ENCODE measurements around the gene CITED1. TPM values are rescaled to one million over a fixed set of nuclear protein-coding genes. Genes with fewer than 3 reads are reported as not detected.

Gene CITED1
- total RNA-seq, 1 experiment from 2014 or later = 0.12 TPM

DNA sequence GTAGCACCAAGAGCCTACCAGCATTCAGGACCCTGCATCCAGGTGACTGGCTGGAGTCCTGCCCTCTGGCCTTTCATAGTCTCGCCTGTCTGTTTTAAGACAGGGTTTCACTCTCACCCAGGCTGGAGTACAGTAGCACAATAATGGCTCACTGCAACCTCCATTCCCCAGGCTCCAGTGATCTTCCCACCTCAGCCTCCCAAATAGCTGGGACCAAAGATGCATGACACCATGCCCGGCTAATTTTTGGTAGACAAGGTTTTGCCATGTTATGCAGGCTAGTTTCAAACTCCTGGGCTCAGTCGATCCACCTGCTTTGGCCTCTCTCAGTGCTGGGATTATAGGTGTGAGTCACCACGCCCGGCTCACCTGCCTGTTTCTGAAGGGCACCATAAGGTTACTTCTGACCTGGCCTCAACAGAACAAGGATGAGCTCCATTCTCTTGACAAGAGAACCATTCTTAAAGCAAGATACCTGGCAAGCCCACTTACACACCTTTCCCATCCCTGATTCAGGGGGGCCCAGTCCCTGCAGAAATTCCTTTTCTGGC lies 35.3 kb downstream of the CITED1 start:
- no peak for DNase-seq (ENCODE audit: low read depth)

DNA sequence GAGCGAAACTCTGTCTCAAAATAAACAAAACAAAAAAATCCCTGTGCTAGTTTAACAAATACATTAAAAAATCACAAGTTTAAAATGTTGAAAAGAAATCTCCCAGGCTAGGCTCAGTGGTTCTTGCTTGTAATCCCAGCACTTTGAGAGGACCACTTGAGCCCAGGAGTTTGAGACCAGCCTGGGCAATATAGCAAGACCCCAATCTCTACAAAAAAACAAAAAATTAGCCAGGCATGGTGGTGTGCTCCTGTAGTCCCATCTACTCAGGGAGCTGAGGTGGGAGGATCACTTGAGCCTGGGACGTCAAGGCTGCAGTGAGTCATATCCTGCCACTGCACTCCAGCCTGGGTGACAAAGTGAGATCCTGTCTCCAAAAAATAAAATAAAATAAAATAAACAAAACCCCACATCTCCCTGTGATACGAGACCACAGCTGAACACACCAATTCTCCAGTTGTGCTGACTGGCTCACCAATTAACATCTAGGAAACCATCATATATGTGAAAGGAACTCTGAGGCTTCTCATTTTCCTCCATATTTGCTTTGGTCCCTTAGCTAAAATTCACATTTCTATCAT lies 36.0 kb downstream of the CITED1 start:
- DNase-seq (ENCODE audit: low read depth) = peak; percentile 86

DNA sequence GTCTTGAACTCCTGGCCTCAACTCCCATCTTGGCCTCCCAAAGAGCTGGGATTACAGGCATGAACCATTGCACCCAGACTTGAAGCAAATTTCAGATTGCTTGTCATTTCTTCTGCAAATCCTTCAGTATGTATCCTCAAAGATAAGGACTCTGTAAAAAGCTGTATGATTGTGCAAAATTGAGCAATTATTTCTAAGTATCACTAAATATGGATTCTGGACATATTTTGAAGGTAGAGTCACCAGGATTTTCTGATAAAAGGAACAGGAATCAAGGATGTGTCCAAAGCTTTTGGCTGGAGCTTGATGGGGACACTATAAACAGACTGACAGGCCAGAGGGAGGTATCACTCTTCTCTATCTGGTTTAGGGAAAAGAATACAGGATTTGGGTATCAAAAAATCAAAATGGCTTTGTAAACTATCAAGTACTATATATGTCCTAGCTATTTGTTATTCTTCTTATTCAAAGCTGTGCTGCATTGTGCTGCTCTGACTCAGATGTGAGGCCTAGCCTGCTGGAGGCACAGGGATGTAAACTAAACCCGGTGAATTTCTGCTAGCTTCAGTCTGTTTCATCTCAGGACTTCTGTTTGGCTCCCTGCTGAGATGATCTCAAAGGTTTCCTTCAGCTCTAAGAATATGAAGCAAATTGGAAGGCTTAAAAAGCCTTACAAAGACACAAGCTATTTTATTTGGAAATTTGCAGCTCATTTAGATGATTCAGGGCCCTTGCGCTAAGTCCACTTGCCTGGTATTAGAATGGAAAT lies 36.9 kb downstream of the CITED1 start:
- DNase-seq (ENCODE audit: low read depth) = no peak

DNA sequence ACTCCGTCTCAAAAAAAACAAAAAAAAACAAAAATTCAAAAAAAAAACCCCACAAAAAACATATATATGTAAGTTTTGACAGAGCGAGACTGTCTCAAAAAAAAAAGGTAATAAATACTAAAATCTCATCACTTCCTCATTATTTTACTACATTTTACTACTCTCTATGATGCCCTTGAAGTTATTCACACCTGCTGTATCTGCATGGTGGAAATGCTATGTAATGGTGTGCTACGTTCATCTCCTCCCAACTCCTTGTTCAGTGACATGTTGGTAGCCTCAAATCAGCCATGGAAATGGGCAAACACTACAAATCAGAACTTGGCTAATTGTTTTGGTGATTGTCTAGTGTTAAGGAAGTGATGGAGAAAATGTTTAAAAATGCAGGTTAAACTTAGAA lies 40.5 kb downstream of the CITED1 start:
- no peak for DNase-seq (ENCODE audit: low read depth)

DNA sequence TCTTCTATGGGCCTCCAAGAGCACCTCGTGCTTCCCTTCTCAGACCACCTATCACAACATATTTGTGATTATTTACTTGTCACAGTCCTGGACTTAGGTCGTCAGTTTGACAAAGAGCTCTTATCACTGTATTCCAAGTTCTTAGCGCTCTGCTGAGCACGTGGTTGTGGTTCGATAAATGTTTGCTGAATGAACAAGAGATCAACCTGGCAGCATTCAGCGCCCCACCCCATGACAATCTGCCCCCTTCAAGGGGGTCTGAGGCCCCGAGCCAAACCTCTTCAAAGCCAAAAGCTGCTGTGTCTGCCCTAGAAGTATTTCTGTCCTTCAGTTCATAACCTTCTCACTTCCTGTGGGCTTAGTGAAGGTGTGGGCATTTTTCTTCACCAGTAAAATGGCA lies 43.6 kb downstream of the CITED1 start:
- peak; percentile 64 for DNase-seq (ENCODE audit: low read depth)

DNA sequence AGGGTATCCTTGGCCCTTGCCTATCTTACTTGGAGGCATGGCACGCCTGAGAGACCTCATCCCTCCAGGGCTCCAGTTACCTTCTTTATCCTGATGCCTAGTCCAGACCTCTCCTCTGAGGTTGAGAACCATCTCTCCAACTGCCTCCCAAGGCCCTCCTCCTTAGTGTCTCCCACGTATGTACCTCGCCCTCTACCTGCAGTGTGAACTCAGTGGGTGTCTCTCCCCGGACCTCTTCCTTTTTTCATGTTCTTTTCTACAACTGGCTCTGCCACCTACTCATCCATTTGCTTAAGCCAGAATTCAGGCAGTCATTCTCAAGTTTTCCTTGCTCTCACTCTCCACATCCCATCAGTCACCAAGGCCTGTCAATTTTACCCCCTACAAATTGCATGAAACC lies 45.3 kb downstream of the CITED1 start:
- no peak for DNase-seq (ENCODE audit: low read depth)

DNA sequence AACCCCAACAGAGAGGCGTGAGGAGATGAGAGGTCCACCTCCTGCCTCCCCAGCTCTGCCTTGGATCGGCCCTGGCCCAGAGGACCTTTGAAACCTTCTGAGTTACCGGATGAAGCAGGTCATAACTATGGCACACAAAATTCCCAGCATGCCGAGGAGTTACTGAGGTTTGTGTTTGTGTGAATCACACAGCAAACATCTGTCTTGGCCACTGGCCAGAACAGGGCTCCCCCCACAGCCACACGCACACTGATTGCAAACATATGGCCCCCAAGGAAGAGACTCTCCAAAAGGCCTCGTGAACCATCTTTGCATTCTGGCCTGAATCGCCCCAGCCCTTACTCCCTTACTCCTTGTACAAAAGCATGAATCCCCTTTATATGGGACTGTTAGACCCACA lies 47.5 kb downstream of the CITED1 start:
- DNase-seq (ENCODE audit: low read depth) = peak; percentile 93

DNA sequence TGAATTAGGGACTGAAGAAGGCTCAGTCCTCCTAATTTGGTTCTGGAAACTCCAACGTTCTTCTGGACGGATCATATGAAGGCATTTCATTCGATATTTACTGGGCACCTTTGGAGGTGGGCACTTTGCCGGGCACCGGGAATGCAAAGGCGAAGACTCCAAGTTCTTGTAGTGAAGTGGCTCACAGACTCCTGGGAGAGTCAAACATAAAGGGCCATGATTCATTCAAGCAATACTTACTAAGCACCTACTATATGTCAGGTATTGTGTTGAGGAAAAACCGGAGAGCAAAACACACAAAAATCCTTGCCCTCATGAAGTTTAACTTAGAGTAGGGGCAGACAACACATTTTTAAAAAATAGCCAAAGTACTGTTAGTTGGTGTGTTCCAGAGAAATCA lies 49.9 kb downstream of the CITED1 start:
- DNase-seq (ENCODE audit: low read depth) = no peak

DNA sequence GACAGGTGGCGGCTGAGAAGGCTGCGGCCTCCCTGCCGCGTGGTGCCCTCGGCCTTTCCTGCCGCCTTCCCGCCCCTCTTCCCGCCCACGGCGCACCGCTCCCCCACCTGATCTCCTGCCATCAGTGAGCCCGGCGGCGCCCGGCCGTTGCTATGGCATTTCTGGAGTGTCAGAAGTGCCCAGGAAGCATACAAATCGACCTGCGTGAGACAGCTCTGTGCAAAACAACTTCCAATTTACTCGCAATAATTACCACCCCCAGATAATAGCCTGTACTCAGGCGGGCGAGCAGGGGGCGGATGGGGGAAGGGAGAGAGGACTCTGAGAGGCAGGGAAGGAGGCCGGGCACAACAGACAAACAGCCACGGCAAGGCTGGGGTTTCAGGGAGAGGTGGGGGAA lies 50.3 kb downstream of the CITED1 start:
- no peak for DNase-seq (ENCODE audit: low read depth)

DNA sequence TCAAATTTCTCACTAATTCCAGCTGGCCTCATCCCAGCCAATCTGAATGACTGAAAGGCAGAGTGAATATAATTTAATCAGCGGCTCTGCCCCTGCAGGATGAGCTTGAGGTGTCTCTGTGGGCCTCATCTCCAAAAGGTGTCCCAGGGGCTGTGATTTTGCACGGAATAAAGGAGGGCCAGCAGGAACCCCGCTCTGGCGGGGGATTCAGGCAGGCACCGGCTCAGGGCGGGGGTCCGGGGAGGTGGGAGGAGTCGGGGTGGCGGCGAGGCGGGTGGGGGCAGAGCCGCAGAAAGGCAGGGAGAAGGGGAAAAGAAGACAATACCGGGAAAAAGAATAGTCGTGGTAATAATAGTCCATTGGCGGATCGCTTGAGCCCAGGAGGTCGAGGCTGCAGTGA lies 50.9 kb downstream of the CITED1 start:
- DNase-seq (ENCODE audit: low read depth) = no peak

DNA sequence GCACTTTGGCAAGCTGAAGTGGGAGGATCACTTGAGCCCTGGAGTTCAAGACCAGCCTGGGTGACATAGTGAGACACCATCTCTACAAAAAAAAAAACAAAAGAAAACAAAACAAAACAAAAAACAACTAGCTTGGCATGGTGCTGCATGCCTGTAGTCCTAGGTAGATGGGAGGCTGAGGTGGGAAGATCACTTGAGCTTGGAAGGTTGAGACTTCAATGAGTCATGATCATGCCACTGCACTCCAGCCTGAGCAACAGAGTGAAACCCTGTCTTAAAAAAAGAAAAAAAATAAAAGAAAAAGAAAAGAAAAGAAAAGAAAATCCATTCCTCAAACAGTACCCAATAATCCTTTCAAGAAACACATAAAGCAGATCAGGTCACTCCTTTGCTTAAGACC lies 52.0 kb downstream of the CITED1 start:
- DNase-seq (ENCODE audit: low read depth) = no peak

Other genes with a start within 250 kb of the CITED1 start
- 0.78 and 1.2 TPM in 2 replicates for gene RTL5, start 174.0 kb downstream of the CITED1 start, total RNA-seq (2014; rRNA removed; shearing (Covaris generic))
- gene PIN4, start 124.2 kb downstream of the CITED1 start, total RNA-seq (2014; rRNA removed; shearing (Covaris generic)) = 33.8 and 36.6 TPM in 2 replicates
- 23.3 and 27.4 TPM in 2 replicates for gene ERCC6L, start 66.9 kb downstream of the CITED1 start, total RNA-seq (2014; rRNA removed; shearing (Covaris generic))
- gene RPS4X, start 28.7 kb downstream of the CITED1 start, total RNA-seq (2014; rRNA removed; shearing (Covaris generic)) = 1,331 and 1,443 TPM in 2 replicates